Endothelial cell of umbilical vein (primary cell): ENCODE measurements around the gene SDK2.

ENCODE experiments used
- CTCF ChIP-seq, 2 donors: IDR thresholded peaks; 1 replicate in 1 of 2; 2 replicates in 1 of 2; pipeline ENCODE4 v1.5.1; 2011; ENCODE audit warnings: low read length in 2 of 2, mild to moderate bottlenecking in 2 of 2, moderate library complexity in 2 of 2, control low read depth in 1 of 2, inconsistent platforms in 1 of 2, low read depth in 1 of 2; ENCODE audit not compliant: insufficient read depth in 1 of 2; ENCODE audit errors: extremely low read depth in 1 of 2
- JUN ChIP-seq: IDR thresholded peaks from 2 replicates; pipeline ENCODE4 v1.6.1; 2011; ENCODE audit warnings: borderline replicate concordance, low read depth; ENCODE audit not compliant: insufficient read length, insufficient read depth

DNA sequence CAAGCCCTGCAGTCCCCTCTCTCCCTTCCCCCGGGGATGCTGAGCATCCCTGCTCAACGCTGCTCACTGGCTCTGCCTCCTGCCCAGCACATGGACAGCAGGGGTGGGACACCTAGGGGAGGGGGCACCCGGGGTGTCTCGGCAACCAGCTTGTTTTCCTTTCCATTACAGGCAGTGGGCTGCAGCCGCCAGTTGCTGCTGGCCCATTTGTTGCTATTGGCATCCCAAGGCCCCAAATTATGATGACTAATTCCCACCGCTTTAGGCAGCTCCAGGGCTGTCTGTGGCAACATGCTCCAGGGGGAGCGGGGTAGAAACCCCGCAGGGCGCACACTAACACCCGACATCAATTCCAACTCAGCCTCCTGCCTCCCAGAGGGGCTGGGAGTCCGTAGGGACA, 4.9 kb downstream of the SDK2 start:
- TF ChIP-seq CTCF (IDR thresholded peaks at IDR 0.05; ENCODE audit: extremely low read depth in 1 of 2, insufficient read depth in 1 of 2, low read depth in 1 of 2, low read length in 2 of 2), result no peak
- no peak for TF ChIP-seq JUN
